PFSK-1 (cell line): Measurements from ENCODE around the gene AKAP6.

Source experiments
- FOXP2 ChIP-seq: optimal IDR thresholded peaks from 2 replicates; pipeline ENCODE3; 2011; ENCODE audit warnings: borderline replicate concordance, control low read depth, inconsistent platforms; ENCODE audit not compliant: insufficient read depth; ENCODE audit errors: extremely low read length, extremely low read depth
- POLR2AphosphoS5 ChIP-seq: IDR thresholded peaks from 2 replicates; pipeline ENCODE4 v1.6.1; 2012; ENCODE audit warnings: low read depth, mild to moderate bottlenecking, control low read depth, low read length, moderate library complexity
- SIN3A ChIP-seq: IDR thresholded peaks from 2 replicates; pipeline ENCODE4 v1.6.1; 2012; ENCODE audit warnings: mild to moderate bottlenecking, low read length, moderate library complexity, borderline replicate concordance; ENCODE audit not compliant: insufficient read depth
- TAF1 ChIP-seq: IDR thresholded peaks from 2 replicates; pipeline ENCODE4 v1.6.1; 2012; ENCODE audit warnings: low read length, control low read depth, borderline replicate concordance; ENCODE audit not compliant: insufficient read depth
- TF ChIP-seq, protein P1 (sequence below), 2 experiments: IDR thresholded peaks; 2 replicates each; pipeline versions ENCODE4 v1.6.1 to v1.8.0; 2011 to 2012; ENCODE audit warnings: low read depth in 2 of 2, low read length in 2 of 2, control low read depth in 1 of 2, inconsistent platforms in 1 of 2, mild to moderate bottlenecking in 1 of 2, moderate library complexity in 1 of 2; ENCODE audit not compliant: insufficient read depth in 1 of 2

AKAP6 gene

DNA sequence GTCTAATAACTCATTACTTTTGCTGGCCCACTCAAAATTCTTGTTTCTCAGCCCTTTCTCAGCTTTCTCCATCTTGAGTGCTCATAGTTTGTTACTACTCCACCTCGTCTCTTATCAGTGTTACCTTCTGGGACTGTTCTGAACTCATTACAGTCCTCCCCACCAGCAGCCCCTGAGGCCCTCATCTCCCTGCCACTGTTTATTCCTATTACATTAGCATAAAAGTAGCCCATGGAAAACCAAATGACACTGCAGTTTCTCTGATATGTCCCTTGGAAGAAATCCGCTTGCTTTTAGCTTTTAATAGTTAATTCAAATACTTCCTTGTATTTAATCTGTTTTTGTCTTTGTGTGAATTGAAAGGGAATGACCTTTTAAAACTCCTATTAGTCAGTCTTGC lies 7.6 kb downstream of the AKAP6 start:
- TF ChIP-seq TAF1 (no peak), FOXP2 (no peak), SIN3A (no peak), POLR2AphosphoS5 (no peak)
- TF ChIP-seq, protein P1, sequence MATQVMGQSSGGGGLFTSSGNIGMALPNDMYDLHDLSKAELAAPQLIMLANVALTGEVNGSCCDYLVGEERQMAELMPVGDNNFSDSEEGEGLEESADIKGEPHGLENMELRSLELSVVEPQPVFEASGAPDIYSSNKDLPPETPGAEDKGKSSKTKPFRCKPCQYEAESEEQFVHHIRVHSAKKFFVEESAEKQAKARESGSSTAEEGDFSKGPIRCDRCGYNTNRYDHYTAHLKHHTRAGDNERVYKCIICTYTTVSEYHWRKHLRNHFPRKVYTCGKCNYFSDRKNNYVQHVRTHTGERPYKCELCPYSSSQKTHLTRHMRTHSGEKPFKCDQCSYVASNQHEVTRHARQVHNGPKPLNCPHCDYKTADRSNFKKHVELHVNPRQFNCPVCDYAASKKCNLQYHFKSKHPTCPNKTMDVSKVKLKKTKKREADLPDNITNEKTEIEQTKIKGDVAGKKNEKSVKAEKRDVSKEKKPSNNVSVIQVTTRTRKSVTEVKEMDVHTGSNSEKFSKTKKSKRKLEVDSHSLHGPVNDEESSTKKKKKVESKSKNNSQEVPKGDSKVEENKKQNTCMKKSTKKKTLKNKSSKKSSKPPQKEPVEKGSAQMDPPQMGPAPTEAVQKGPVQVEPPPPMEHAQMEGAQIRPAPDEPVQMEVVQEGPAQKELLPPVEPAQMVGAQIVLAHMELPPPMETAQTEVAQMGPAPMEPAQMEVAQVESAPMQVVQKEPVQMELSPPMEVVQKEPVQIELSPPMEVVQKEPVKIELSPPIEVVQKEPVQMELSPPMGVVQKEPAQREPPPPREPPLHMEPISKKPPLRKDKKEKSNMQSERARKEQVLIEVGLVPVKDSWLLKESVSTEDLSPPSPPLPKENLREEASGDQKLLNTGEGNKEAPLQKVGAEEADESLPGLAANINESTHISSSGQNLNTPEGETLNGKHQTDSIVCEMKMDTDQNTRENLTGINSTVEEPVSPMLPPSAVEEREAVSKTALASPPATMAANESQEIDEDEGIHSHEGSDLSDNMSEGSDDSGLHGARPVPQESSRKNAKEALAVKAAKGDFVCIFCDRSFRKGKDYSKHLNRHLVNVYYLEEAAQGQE (IDR thresholded peaks at IDR 0.05; ENCODE audit: insufficient read depth in 1 of 2, low read depth in 2 of 2, low read length in 2 of 2), result no peak

DNA sequence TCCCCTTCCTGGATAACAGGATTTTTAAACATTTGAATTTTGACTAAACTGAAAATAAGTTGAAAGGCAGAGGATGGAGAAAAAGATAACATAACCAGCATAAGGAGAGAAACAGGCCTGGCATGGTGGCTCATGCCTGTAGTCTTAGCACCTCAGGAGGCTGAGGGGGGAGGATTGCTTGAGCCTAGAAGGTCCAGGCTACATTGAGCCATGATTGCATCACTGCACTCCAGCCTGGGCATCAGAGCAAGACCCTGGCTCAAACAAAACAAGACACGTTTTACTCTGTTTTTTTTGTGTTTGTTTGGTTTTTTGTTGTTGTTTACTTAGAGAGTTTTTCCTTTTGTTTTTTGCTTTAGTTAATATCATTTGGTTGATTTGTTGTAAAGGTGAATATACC lies 8.7 kb downstream of the AKAP6 start:
- TF ChIP-seq TAF1, result no peak
- TF ChIP-seq POLR2AphosphoS5, result no peak
- no peak for TF ChIP-seq FOXP2
- TF ChIP-seq SIN3A, result no peak
- TF ChIP-seq, protein P1 (IDR thresholded peaks at IDR 0.05; ENCODE audit: insufficient read depth in 1 of 2, low read depth in 2 of 2, low read length in 2 of 2), result no peak

DNA sequence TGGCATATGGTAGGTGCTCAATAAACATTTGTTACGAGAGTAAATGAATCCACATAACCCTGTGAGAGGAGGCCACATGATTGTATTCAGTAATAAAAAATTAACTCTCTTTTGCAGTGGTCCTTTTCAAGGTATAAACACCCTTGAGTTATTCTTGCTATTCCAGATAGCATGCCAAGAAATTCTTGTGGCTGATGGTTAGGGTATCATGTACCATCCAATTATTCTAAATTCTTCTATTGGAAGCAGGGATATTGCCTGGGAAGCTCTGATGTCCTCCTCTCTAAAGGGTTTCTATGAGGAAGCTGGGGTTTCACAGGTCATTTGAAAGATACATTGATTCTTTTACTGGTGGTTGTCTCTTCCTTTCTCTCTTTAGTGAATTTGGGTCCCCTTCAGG lies 10.1 kb downstream of the AKAP6 start:
- TF ChIP-seq POLR2AphosphoS5, result no peak
- no peak for TF ChIP-seq FOXP2
- TF ChIP-seq, protein P1 (IDR thresholded peaks at IDR 0.05; ENCODE audit: insufficient read depth in 1 of 2, low read depth in 2 of 2, low read length in 2 of 2), result no peak
- TF ChIP-seq TAF1, result no peak
- no peak for TF ChIP-seq SIN3A

DNA sequence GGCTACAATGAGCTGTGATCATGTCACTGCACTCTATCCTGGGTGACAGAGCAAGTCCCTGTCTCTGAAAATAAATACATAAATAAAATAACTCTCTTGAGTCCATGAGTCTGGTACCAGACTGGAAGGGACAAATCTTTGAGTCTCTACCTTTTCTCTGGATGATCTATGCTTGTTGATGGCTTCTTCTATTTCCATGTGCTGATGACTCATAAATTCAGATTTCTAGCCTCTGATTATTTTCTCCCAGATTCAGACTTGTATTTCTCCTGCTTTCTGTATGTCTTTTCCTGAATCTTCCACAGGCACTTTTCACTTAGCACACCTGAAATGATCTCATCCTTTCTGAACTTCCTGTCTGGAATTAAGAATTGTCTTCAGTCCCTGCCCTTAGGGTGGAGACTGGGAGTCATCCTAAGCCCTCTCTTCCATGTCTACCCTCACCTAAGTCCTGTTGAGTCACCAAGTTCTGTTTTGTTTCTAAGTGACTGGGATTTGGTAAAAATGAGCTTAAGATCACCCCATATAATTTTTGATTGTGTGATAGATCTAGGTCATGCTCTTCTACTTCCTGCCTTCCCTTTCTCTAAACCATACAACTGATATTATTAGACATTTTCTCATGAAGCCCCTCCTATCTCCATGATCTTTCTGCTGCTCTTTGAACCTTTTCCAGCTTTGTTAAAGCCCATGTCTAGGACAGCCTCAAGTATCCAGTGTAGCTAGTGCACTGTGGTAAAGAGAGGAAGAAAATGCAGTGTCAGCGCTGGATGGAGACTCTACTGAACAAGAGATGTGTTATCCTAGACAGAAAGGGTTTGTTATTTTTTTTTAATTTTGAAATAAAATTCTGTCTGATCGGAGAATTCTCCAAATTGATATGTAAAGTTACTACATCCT lies 13.1 kb downstream of the AKAP6 start:
- TF ChIP-seq, protein P1 (IDR thresholded peaks at IDR 0.05; ENCODE audit: insufficient read depth in 1 of 2, low read depth in 2 of 2, low read length in 2 of 2), result no peak
- TF ChIP-seq POLR2AphosphoS5 (no peak), SIN3A (no peak), TAF1 (no peak), FOXP2 (no peak)
